Loucy (cell line): Measurements from ENCODE around the gene DNAH14.
"Not testable (repeated sequence)": the region's sequence is repeated elsewhere in the genome, so short reads cannot be mapped to it uniquely, and the experiment has no call there.

ENCODE experiments used
- H2AFZ ChIP-seq: fragments of 200-600 bp; sonication (generic); 2 replicates; pipeline ENCODE4 v1.6.0; 2016; ENCODE audit warnings: antibody characterized with exemption, mild to moderate bottlenecking, low read length, moderate library complexity
- H3F3A ChIP-seq: fragments of 200-600 bp; 2 replicates; pipeline ENCODE4 v1.6.0; 2016; ENCODE audit warnings: antibody characterized with exemption, low read depth, mild to moderate bottlenecking
- H3K27me3 ChIP-seq: fragments of 200-600 bp; sonication (generic); 2 replicates; pipeline ENCODE4 v1.6.1; 2014; ENCODE audit warnings: low read length, mild to moderate bottlenecking; ENCODE audit not compliant: insufficient read depth, poor library complexity, severe bottlenecking
- H3K36me3 ChIP-seq: fragments of 200-600 bp; sonication (generic); 2 replicates; pipeline ENCODE4 v1.6.1; 2016; ENCODE audit warnings: low read length; ENCODE audit not compliant: insufficient read depth
- H3K4me1 ChIP-seq: fragments of 200-600 bp; sonication (generic); 2 replicates; pipeline ENCODE4 v1.5.1; 2014; ENCODE audit warnings: low read length, mild to moderate bottlenecking; ENCODE audit not compliant: insufficient read depth, poor library complexity, severe bottlenecking
- H3K4me2 ChIP-seq: fragments of 200-600 bp; sonication (generic); 2 replicates; pipeline ENCODE4 v1.6.0; 2014; ENCODE audit warnings: antibody characterized with exemption, low read length, low read depth, mild to moderate bottlenecking; ENCODE audit not compliant: poor library complexity, severe bottlenecking
- H3K4me3 ChIP-seq: fragments of 200-600 bp; sonication (generic); 2 replicates; pipeline ENCODE4 v1.5.1; 2014; ENCODE audit warnings: low read length, mild to moderate bottlenecking, mixed read lengths; ENCODE audit not compliant: poor library complexity, severe bottlenecking
- H3K79me2 ChIP-seq: fragments of 200-600 bp; sonication (generic); 2 replicates; pipeline ENCODE4 v1.6.1; 2014; ENCODE audit warnings: low read length; ENCODE audit not compliant: insufficient read depth
- H3K9ac ChIP-seq: fragments of 200-600 bp; sonication (generic); 2 replicates; pipeline ENCODE4 v1.6.0; 2014; ENCODE audit warnings: mild to moderate bottlenecking, low read depth, low read length, moderate library complexity; ENCODE audit not compliant: poor library complexity, severe bottlenecking
- H3K9me2 ChIP-seq: fragments of 200-600 bp; sonication (generic); replicated peaks from 2 replicates; pipeline ENCODE4 v1.6.1; 2016; ENCODE audit warnings: low read depth, low read length, mixed read lengths
- H3K9me3 ChIP-seq: fragments of 200-600 bp; sonication (generic); 2 replicates; pipeline ENCODE4 v1.6.1; 2014; ENCODE audit warnings: mild to moderate bottlenecking, antibody characterized with exemption, low read length, low read depth; ENCODE audit not compliant: insufficient read depth
- H4K20me1 ChIP-seq: fragments of 200-600 bp; sonication (generic); 2 replicates; pipeline ENCODE4 v1.6.0; 2014; ENCODE audit warnings: antibody characterized with exemption, low read length, mild to moderate bottlenecking; ENCODE audit not compliant: insufficient read depth, poor library complexity, severe bottlenecking
- CTCF ChIP-seq: fragments of 200-600 bp; sonication (generic); conservative IDR thresholded peaks from 2 replicates; pipeline ENCODE4 v1.5.1; 2014; ENCODE audit warnings: mild to moderate bottlenecking, antibody characterized with exemption, low read length
- EZH2phosphoT487 ChIP-seq: fragments of 200-600 bp; IDR thresholded peaks from 2 replicates; pipeline ENCODE4 v1.6.1; 2018; ENCODE audit warnings: antibody characterized with exemption, mild to moderate bottlenecking, moderate library complexity, borderline replicate concordance

Gene DNAH14

GRCh38 chr1:225329041-225329440, 399.6 kb downstream of the DNAH14 start:
- no peak overlapping the region for H3K4me3 ChIP-seq
- 0 out of 2 replicates have a peak overlapping the region, but pooled peaks have one; percentile 6 for H2AFZ ChIP-seq
- H3K36me3 ChIP-seq, result no peaks in the 10 kb centered on the region
- TF ChIP-seq EZH2phosphoT487, result no peak
- no peak for TF ChIP-seq CTCF
- no peaks in the 10 kb centered on the region for H3K79me2 ChIP-seq
- H3K9me2 ChIP-seq, result no peaks in the 10 kb centered on the region
- no peak overlapping the region for H3K4me2 ChIP-seq
- H3K4me1 ChIP-seq, result peaks cover 20% of the 10 kb centered on the region
- no peaks in the 10 kb centered on the region for H3K9me3 ChIP-seq
- H3K9ac ChIP-seq, result no peak overlapping the region
- peaks cover 10% of the 10 kb centered on the region; the same call in 1 of the 2 replicates for H3F3A ChIP-seq
- H3K27me3 ChIP-seq, result no peaks in the 10 kb centered on the region
- H4K20me1 ChIP-seq, result no peaks in the 10 kb centered on the region

- H3K4me3 ChIP-seq, H3K9me3 ChIP-seq, H2AFZ ChIP-seq, H3K79me2 ChIP-seq, H3K9ac ChIP-seq, H3K4me2 ChIP-seq, H3K36me3 ChIP-seq, H3K9me2 ChIP-seq, H3K27me3 ChIP-seq, H4K20me1 ChIP-seq: not testable (repeated sequence)
- Histone ChIP-seq H3K4me1 (peaks cover 20% of the 10 kb centered on the region), H3F3A (peaks cover 10% of the 10 kb centered on the region; the same call in 1 of the 2 replicates)
Measured at GRCh38 chr1:225329996-225330395, 400.5 kb downstream of the DNAH14 start.

GRCh38 chr1:225332686-225333085, 403.2 kb downstream of the DNAH14 start:
- H3K79me2 ChIP-seq, result no peaks in the 10 kb centered on the region
- H3K9me2 ChIP-seq, result no peaks in the 10 kb centered on the region
- no peak overlapping the region for H2AFZ ChIP-seq
- TF ChIP-seq EZH2phosphoT487 (no peak), CTCF (no peak)
- no peaks in the 10 kb centered on the region for H3K27me3 ChIP-seq
- H3K9me3 ChIP-seq, result no peaks in the 10 kb centered on the region
- no peak overlapping the region for H3K9ac ChIP-seq
- H3F3A ChIP-seq, result peaks cover 10% of the 10 kb centered on the region; the same call in 1 of the 2 replicates
- H3K4me2 ChIP-seq, result no peak overlapping the region
- H3K4me3 ChIP-seq, result no peak overlapping the region
- peaks cover 16% of the 10 kb centered on the region for H3K4me1 ChIP-seq
- H4K20me1 ChIP-seq, result no peaks in the 10 kb centered on the region
- H3K36me3 ChIP-seq, result no peaks in the 10 kb centered on the region

GRCh38 chr1:225335098-225335778, 405.8 kb downstream of the DNAH14 start:
- H3K79me2 ChIP-seq, H3F3A ChIP-seq, H3K4me3 ChIP-seq, H3K9ac ChIP-seq, H3K4me2 ChIP-seq, H3K9me3 ChIP-seq, H4K20me1 ChIP-seq, H3K27me3 ChIP-seq, H3K9me2 ChIP-seq, H2AFZ ChIP-seq, H3K36me3 ChIP-seq: not testable (repeated sequence)
- H3K4me1 ChIP-seq, result peaks cover 10% of the 10 kb centered on the region
